B cell (primary cell): ENCODE data around the gene SLC9A9. TPM values are rescaled to one million over a fixed set of nuclear protein-coding genes. Genes with fewer than 3 reads are reported as not detected.

Experiments
- ATAC-seq: fragments of 200-7000 bp; cut with Tn5 transposase; one replicate; pipeline ENCODE4 v1.10.0; 2021; ENCODE audit warnings: low read depth, mild to moderate bottlenecking, moderate number of reproducible peaks, moderate library complexity
- CTCF ChIA-PET: fragments of 350-600 bp; sonication (Branson Sonifier 250); formaldehyde crosslinking; loops from one replicate; lab custom pipeline; 2021; ENCODE audit warnings: antibody characterized with exemption, inconsistent platforms; lab: Charles Lee
- POLR2A ChIA-PET: fragments of 350-600 bp; sonication (Branson Sonifier 250); formaldehyde crosslinking; loops from one replicate; lab custom pipeline; 2021; ENCODE audit warnings: antibody characterized with exemption; lab: Charles Lee
- DNase-seq: peaks from one replicate; pipeline ENCODE4 v3.0.0; 2013
- H2AFZ ChIP-seq: 2 replicates; pipeline ENCODE4 v1.6.1; 2012; ENCODE audit warnings: mild to moderate bottlenecking, low read depth, low read length; ENCODE audit not compliant: insufficient read depth, poor library complexity, severe bottlenecking
- H3K27ac ChIP-seq, 2 donors: 1 replicate in 1 of 2; 2 replicates in 1 of 2; pipeline ENCODE4 v1.5.1; 2012 to 2013; ENCODE audit warnings: low read length in 2 of 2, mild to moderate bottlenecking in 2 of 2, moderate library complexity in 1 of 2
- H3K27me3 ChIP-seq, 4 experiments: fragments of 200-600 bp in 1 of 4; sonication (generic) in 1 of 4; replicated peaks in 1 of 4; 1 replicate in 2 of 4; 2 replicates in 2 of 4; pipeline versions ENCODE4 v1.6.1 to v1.7.0; 2013 to 2016; ENCODE audit warnings: low read length in 3 of 4, mild to moderate bottlenecking in 2 of 4, mixed read lengths in 1 of 4, moderate library complexity in 1 of 4; ENCODE audit not compliant: insufficient read depth in 4 of 4, control insufficient read depth in 3 of 4; ENCODE audit errors: control extremely low read depth in 1 of 4
- H3K36me3 ChIP-seq, 2 experiments: replicated peaks in 1 of 2; 1 replicate in 1 of 2; 2 replicates in 1 of 2; pipeline versions ENCODE4 v1.6.1 to v1.7.1; 2013; ENCODE audit warnings: low read length in 1 of 2; ENCODE audit not compliant: insufficient read depth in 2 of 2, control insufficient read depth in 1 of 2; ENCODE audit errors: control extremely low read depth in 1 of 2, extremely low read depth in 1 of 2
- H3K4me1 ChIP-seq, 2 donors: fragments of 200-600 bp in 1 of 2; sonication (generic) in 1 of 2; 1 replicate in 1 of 2; 2 replicates in 1 of 2; pipeline versions ENCODE4 v1.5.1 to v1.6.1; 2013 to 2017; ENCODE audit warnings: low read length in 2 of 2; ENCODE audit not compliant: control insufficient read depth in 2 of 2, insufficient read depth in 2 of 2
- H3K4me2 ChIP-seq: replicated peaks from 2 replicates; pipeline ENCODE3; 2012; ENCODE audit warnings: mild to moderate bottlenecking, low read depth, low read length; ENCODE audit not compliant: poor library complexity, severe bottlenecking
- H3K4me3 ChIP-seq, 5 experiments: fragments of 200-600 bp in 1 of 5; sonication (generic) in 1 of 5; 1 replicate in 3 of 5; 2 replicates in 2 of 5; pipeline versions ENCODE4 v1.5.1 to v1.7.0; 2011 to 2016; ENCODE audit warnings: low read length in 4 of 5, mild to moderate bottlenecking in 4 of 5, low read depth in 2 of 5, control low read depth in 1 of 5, moderate library complexity in 1 of 5; ENCODE audit not compliant: insufficient read depth in 1 of 5; ENCODE audit errors: control extremely low read depth in 1 of 5, extremely low read depth in 1 of 5
- H3K79me2 ChIP-seq: fragments of 200-600 bp; sonication (generic); one replicate; pipeline ENCODE4 v1.6.0; 2016; ENCODE audit warnings: low read length; ENCODE audit not compliant: control insufficient read depth, insufficient read depth
- H3K9ac ChIP-seq: fragments of 200-600 bp; sonication (generic); 2 replicates; pipeline ENCODE4 v1.6.1; 2017; ENCODE audit warnings: mild to moderate bottlenecking, low read length, moderate library complexity
- H3K9me3 ChIP-seq, 3 donors: one replicate each; pipeline versions ENCODE4 v1.6.1 to v1.7.1; 2013; ENCODE audit warnings: low read length in 2 of 3; ENCODE audit not compliant: control insufficient read depth in 2 of 3, insufficient read depth in 1 of 3; ENCODE audit errors: control extremely low read depth in 1 of 3
- H4K20me1 ChIP-seq: 2 replicates; pipeline ENCODE4 v1.6.0; 2012; ENCODE audit warnings: mild to moderate bottlenecking, low read length; ENCODE audit not compliant: insufficient read depth, control insufficient read depth, poor library complexity, severe bottlenecking
- H3K27ac Mint-ChIP-seq: one replicate; pipeline ENCODE4 v1.8.0; 2021; ENCODE audit warnings: mixed read lengths
- H3K27me3 Mint-ChIP-seq: one replicate; pipeline ENCODE4 v1.8.0; 2021; ENCODE audit warnings: mixed read lengths
- H3K4me1 Mint-ChIP-seq: one replicate; pipeline ENCODE4 v1.8.0; 2021; ENCODE audit warnings: mixed read lengths
- H3K4me3 Mint-ChIP-seq: one replicate; pipeline ENCODE4 v1.8.0; 2021; ENCODE audit warnings: mixed read lengths
- H3K9me3 Mint-ChIP-seq: one replicate; pipeline ENCODE4 v1.8.0; 2022; ENCODE audit warnings: mixed read lengths; ENCODE audit not compliant: insufficient read depth
- CTCF ChIP-seq: fragments of 200-600 bp; IDR thresholded peaks from one replicate; pipeline ENCODE4 v1.8.0; 2022; ENCODE audit warnings: antibody characterized with exemption, mild to moderate bottlenecking
- EZH2 ChIP-seq: IDR thresholded peaks from 2 replicates; pipeline ENCODE4 v1.6.1; 2012; ENCODE audit warnings: borderline replicate concordance, low read depth, mild to moderate bottlenecking, moderate library complexity, low read length; ENCODE audit not compliant: insufficient read depth, poor library complexity, severe bottlenecking
- WGBS: methylation state at CpG from one replicate; pipeline ENCODE4 v1.1.5; 2013; ENCODE audit warnings: missing lambda C conversion rate; ENCODE audit not compliant: insufficient coverage; 5-methylcytosine and 5-hydroxymethylcytosine counted together
- intact Hi-C: fragments of 100-400 bp; cut with micrococcal nuclease; formaldehyde crosslinking; loops from one replicate; pipeline ENCODE4 v1.10.0; 2022
- polyA plus RNA-seq: library from polyadenylated mRNA; depleted of rRNA; stranded (reverse); fragments of >200 nt; gene quantifications from 2 replicates; pipeline ENCODE4 v1.2.3, GENCODE V29; 2012
- total RNA-seq, 2 donors: library from RNA; stranded (reverse); fragments of 120-200 nt in 1 of 2; gene quantifications; 1 replicate in 1 of 2; 2 replicates in 1 of 2; pipeline versions ENCODE4 v1.2.3 to v1.2.4, GENCODE V29; 2013 to 2022

SLC9A9 gene
- total and polyA plus RNA-seq, 2 donors (not counting 1 experiment from before 2014, with no cell fraction given) = 7.7 to 17.3 TPM

- intact Hi-C loops = no loop called here
- H3K9me3 Mint-ChIP-seq = no peaks in the 10 kb centered on the region
- no peaks in the 10 kb centered on the region for H4K20me1 ChIP-seq
- no peaks in the 10 kb centered on the region for H3K27me3 ChIP-seq
- no peak overlapping the region for H3K4me2 ChIP-seq
- peaks cover 0 to 4% (median 2%) of the 10 kb centered on the region in 3 donors for H3K9me3 ChIP-seq
- H3K4me1 ChIP-seq = no peaks in the 10 kb centered on the region
- no peak overlapping the region for H3K9ac ChIP-seq
- H3K27ac Mint-ChIP-seq = no peak overlapping the region
- H2AFZ ChIP-seq = no peak overlapping the region
- ATAC-seq (no peak), DNase-seq (no peak)
- H3K79me2 ChIP-seq = no peaks in the 10 kb centered on the region
- ChIA-PET POLR2A (no interaction called here), CTCF (interaction anchor here (1.4 kb wide), 1 partner anchor 39 kb away, joined by 3 read pairs; no protein-coding TSS in a partner anchor)
- no peaks in the 10 kb centered on the region for H3K4me1 Mint-ChIP-seq
- WGBS = 100% methylated on average over 1 of the region's 5 CpGs
- H3K4me3 Mint-ChIP-seq = no peak overlapping the region
- H3K27ac ChIP-seq = no peak overlapping the region
- H3K27me3 Mint-ChIP-seq = no peaks in the 10 kb centered on the region
- no peaks in the 10 kb centered on the region for H3K36me3 ChIP-seq
- H3K4me3 ChIP-seq = no peak overlapping the region
- TF ChIP-seq EZH2 = no peak
- no peak for TF ChIP-seq CTCF
These were observed 111.9 kb downstream of the SLC9A9 start for GRCh38 chr3:143736205-143736997.

GRCh38 chr3:143731776-143732175 lies 116.5 kb downstream of the SLC9A9 start:
- DNase-seq (no peak), ATAC-seq (no peak)
- H3K9ac ChIP-seq = no peak overlapping the region
- H3K27ac ChIP-seq = no peak overlapping the region
- no peaks in the 10 kb centered on the region for H3K9me3 ChIP-seq
- H4K20me1 ChIP-seq = no peaks in the 10 kb centered on the region
- WGBS = 100% methylated on average over 2 of the region's 2 CpGs
- no peaks in the 10 kb centered on the region for H3K27me3 ChIP-seq
- TF ChIP-seq EZH2 (no peak), CTCF (no peak)
- ChIA-PET POLR2A (no interaction called here), CTCF (no interaction called here)
- no peaks in the 10 kb centered on the region for H3K27me3 Mint-ChIP-seq
- no peak overlapping the region for H3K4me3 Mint-ChIP-seq
- H3K79me2 ChIP-seq = no peaks in the 10 kb centered on the region
- no peaks in the 10 kb centered on the region for H3K4me1 ChIP-seq
- intact Hi-C loops = no loop called here
- H3K4me2 ChIP-seq = no peak overlapping the region
- H3K4me3 ChIP-seq = no peak overlapping the region
- H3K4me1 Mint-ChIP-seq = no peaks in the 10 kb centered on the region
- H3K9me3 Mint-ChIP-seq = no peaks in the 10 kb centered on the region
- H3K36me3 ChIP-seq = no peaks in the 10 kb centered on the region
- no peak overlapping the region for H2AFZ ChIP-seq
- H3K27ac Mint-ChIP-seq = no peak overlapping the region
